Measurements from ENCODE around the gene CCNY.
"Not testable (repeated sequence)": the region's sequence is repeated elsewhere in the genome, so short reads cannot be mapped to it uniquely, and the experiment has no call there.

CCNY gene

DNA sequence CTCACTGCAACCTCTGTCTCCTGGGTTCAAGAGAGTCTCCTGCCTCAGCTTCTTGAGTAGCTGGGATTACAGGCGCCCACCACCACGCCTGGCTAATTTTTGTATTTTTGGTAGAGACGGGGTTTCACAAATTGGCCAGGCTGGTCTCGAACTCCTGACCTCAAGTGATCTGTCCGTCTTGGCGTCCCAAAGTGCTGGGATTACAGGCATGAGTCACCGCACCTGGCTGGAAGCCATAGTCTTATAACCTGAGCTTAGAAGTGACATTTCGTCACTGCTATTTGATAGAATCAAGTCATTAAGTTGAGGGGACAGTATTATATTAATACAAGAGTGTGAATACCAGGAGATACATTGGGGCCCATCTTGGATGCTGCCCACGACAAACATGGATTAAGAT is 17.9 kb downstream of the CCNY start:
- DNase-seq; ATAC-seq (replicated peaks); H3K9me3 Mint-ChIP-seq; H3K27ac Mint-ChIP-seq; H3K27me3 Mint-ChIP-seq; H3K4me3 Mint-ChIP-seq: not testable (repeated sequence)
- peaks cover 68 to 91% of the 10 kb centered on the region in 2 donors for H3K4me1 Mint-ChIP-seq
- H3K36me3 Mint-ChIP-seq: peaks cover 2 to 20% of the 10 kb centered on the region in 2 donors

DNA sequence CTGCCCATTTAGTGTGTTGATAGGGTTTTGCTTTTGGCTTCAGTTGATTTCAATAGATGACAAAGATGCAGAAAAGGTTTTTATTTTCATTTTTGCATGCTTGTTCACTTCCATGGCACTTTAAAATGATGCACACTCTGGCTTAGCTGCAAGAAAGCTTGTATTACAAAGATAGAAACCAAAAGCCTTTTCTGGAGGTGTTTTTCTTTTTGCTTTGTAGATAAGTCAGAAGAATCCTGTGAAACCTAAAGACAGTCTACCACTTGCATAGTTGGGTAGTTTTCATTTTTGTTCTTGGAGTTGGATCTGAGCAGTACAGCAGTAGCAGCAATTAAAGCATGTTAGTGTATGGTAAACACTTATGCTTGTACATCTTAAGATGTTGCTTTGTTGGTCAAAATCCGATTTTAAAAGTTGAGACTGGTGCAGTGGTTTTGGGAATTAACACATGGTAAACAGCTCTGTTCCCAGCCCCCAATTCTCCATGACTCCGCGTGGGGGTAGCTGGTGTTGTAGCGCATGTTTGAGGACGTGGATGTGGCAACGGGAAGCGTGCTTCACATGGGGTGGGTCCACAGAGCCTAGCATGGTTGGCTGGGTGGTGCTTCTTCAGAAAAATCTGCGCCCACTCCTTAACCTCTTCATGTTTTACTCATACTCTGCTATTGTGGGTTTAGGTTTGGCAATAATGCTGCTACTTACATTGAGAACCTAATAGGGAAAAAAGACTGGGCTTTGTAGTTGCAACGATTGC is 19.8 kb downstream of the CCNY start:
- H3K4me1 Mint-ChIP-seq: peaks cover 60 to 80% of the 10 kb centered on the region in 2 donors
- peak; percentile 26 to 30 for ATAC-seq (replicated peaks)
- no peak for DNase-seq
- peaks cover 2 to 24% of the 10 kb centered on the region in 2 donors for H3K36me3 Mint-ChIP-seq
- H3K4me3 Mint-ChIP-seq: no peak overlapping the region
- H3K27ac Mint-ChIP-seq: peak overlapping the region; percentile 51
- peaks cover 0 to 3% of the 10 kb centered on the region in 2 donors for H3K9me3 Mint-ChIP-seq
- H3K27me3 Mint-ChIP-seq: no peaks in the 10 kb centered on the region

DNA sequence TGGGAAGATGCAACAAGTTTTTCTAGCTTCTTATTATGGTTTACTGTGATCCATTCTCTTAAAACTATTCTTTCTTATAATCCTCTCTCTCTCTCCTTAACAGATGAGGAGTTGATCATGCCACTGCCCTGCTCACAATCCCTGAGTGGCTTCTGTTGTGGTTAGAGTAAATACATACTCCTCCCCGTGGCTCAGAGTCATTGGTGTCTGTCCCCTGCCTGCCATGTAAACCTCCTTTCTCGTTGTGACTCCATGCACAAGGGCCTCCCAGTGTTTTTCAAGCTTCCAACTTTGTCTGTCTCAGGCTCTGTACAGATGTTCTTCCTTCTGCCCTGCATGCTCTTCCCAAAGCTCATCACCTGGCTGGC is 20.4 kb downstream of the CCNY start:
- Mint-ChIP-seq H3K36me3 (peaks cover 2 to 24% of the 10 kb centered on the region in 2 donors), H3K4me3 (no peak overlapping the region), H3K27me3 (no peaks in the 10 kb centered on the region), H3K4me1 (peaks cover 58 to 76% of the 10 kb centered on the region in 2 donors), H3K9me3 (peaks cover 0 to 3% of the 10 kb centered on the region in 2 donors), H3K27ac (peak overlapping the region; percentile 70)
- DNase-seq (no peak), ATAC-seq (replicated peaks) (no peak)

DNA sequence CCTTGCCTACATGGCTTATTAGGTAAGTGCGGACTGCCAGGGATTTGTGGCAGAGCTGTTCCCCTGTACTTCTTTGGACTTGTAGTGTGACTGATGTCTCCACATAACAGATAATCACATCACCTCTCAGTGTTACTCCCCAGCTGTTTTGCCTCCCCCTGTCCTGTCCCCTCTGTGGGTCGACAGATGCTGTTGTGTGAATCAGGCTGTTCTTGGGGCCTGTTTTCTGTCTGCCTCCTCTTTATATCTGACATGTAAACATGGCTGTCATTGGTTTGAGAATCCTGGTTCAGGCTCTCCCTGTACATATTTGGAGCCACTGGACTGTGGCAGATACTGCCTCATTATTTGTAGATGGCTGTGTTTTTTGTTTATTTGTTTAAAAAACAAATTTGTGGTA is 22.7 kb downstream of the CCNY start:
- ATAC-seq (replicated peaks) (no peak), DNase-seq (no peak)
- peaks cover 48 to 76% of the 10 kb centered on the region in 2 donors for H3K4me1 Mint-ChIP-seq
- H3K4me3 Mint-ChIP-seq: no peak overlapping the region
- peaks cover 3 to 21% of the 10 kb centered on the region in 2 donors for H3K36me3 Mint-ChIP-seq
- no peak overlapping the region for H3K27ac Mint-ChIP-seq
- no peaks in the 10 kb centered on the region for H3K9me3 Mint-ChIP-seq
- H3K27me3 Mint-ChIP-seq: no peaks in the 10 kb centered on the region

DNA sequence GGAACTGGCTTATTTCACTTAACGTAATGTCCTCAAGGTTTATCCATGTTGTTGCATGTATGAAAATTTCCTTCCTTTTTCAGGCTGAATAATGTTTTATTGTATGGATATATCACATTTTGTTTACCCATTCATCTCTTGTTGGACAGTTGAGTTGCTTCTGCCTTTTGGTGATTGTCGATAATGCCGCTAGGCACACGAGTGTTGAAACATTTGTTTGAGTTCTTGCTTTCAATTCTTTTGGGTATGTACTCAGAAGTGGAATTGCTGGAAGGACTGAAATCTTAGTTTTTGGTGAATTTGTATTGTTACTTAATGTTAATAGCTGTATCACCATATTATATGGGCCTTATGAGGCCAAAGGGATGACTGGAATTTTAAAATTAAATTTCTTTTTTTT is 23.6 kb downstream of the CCNY start:
- Mint-ChIP-seq H3K4me3 (no peak overlapping the region), H3K27me3 (no peaks in the 10 kb centered on the region), H3K4me1 (peaks cover 43 to 72% of the 10 kb centered on the region in 2 donors), H3K36me3 (peaks cover 3 to 20% of the 10 kb centered on the region in 2 donors), H3K27ac (no peak overlapping the region), H3K9me3 (no peaks in the 10 kb centered on the region)
- no peak for ATAC-seq (replicated peaks)
- DNase-seq: no peak

DNA sequence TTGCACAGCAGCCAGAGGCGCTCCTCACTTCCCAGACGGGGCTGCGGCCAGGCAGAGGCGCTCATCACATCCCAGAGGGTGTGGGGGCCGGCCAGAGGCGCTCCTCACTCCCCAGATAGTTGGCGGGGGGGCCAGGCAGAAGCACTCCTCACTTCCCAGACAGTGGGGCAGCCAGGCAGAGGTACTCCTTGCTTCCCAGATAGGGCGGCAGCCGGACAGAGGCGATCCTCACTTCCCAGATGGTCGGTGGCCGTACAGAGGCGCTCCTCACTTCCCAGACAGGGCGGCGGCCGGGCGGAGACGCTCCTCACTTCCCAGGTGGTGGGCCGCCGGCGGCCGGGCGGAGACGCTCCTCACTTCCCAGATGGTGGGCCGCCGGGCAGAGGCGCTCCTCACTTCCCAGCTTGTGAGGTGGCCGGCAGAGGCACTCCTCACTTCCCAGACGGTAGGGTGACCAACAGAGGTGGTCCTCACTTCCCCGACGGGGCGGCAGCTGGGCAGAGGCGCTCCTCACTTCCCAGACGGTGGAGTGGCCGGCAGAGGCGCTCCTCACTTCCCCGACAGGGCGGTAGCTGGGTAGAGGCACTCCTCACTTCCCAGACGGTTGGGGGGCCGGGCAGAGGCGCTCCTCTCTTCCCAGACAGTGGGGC is 26.5 kb downstream of the CCNY start:
- Mint-ChIP-seq H3K27me3 (no peaks in the 10 kb centered on the region), H3K9me3 (no peaks in the 10 kb centered on the region), H3K4me1 (peaks cover 26 to 52% of the 10 kb centered on the region in 2 donors), H3K36me3 (peaks cover 2 to 4% of the 10 kb centered on the region in 2 donors), H3K27ac (no peak overlapping the region), H3K4me3 (no peak overlapping the region)
- no peak for DNase-seq
- ATAC-seq (replicated peaks): no peak

DNA sequence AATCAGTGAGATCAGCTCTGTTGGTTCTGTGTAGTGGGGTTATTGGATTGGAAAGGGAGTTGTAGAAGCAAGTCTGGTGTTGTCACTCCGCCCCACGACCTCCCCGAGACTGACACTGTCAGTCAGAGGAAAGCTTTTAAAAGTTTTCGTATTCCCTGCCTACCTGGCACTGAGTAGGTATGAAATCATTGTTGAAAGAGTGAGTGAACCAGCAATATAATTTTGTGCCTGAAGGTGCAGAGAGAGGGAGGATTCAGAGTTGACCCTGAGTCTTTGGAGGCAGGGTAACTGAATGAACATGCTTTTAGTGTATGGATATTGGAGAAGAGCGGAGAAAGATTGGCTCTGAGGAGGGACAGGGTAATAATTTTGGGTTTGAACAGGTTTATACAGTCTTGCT is 27.3 kb downstream of the CCNY start:
- no peak for ATAC-seq (replicated peaks)
- peaks cover 29 to 52% of the 10 kb centered on the region in 2 donors for H3K4me1 Mint-ChIP-seq

DNA sequence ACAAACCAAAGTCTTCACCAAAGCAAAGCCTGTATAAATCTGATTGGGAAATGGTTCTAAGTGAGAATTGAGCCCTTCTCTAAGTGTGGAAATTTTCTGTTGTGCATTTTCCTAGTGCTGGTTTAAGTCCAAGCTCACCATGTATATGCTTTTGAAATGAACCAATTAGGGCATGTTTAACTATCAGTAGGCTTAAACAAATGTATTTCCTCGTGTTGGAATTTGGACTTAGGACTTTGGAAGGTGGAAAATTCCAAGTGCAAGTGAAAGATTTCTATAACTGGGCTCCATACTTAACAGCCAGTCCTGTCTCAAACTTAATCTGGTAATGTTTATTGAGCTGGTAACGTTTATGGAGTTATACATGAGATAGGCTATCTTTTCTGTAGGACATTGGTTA is 28.5 kb downstream of the CCNY start:
- Mint-ChIP-seq H3K27ac (no peak overlapping the region), H3K36me3 (peaks cover under 1 to 2% of the 10 kb centered on the region in 2 donors), H3K4me3 (no peak overlapping the region), H3K27me3 (no peaks in the 10 kb centered on the region), H3K4me1 (peaks cover 24 to 55% of the 10 kb centered on the region in 2 donors), H3K9me3 (no peaks in the 10 kb centered on the region)
- no peak for DNase-seq
- ATAC-seq (replicated peaks): no peak

More for the DNA sequence above, 27.3 kb downstream of the CCNY start:
- Mint-ChIP-seq H3K27me3 (no peaks in the 10 kb centered on the region), H3K4me3 (no peak overlapping the region), H3K36me3 (peaks cover 2 to 4% of the 10 kb centered on the region in 2 donors), H3K9me3 (no peaks in the 10 kb centered on the region), H3K27ac (no peak overlapping the region)
- DNase-seq: no peak

DNA sequence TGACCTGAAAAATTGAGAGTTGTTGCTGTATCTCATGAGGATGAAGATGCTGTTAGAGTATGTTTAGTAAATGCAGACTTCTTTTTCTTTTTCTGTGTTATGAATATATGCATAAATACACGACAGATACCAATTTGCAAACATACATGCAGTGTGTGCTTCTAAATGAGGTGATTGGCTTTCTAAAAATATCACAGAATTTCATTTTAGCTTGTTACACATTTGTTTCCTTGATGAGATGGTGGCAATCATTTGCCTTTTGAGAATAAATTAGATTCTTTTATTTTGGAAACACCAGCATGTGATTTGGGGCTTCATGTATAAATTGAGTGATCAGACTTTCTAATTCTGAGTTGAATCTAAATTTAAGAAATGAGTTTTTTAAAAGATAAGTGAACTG is 29.7 kb downstream of the CCNY start:
- no peak overlapping the region for H3K27ac Mint-ChIP-seq
- no peak overlapping the region for H3K4me3 Mint-ChIP-seq
- no peaks in the 10 kb centered on the region for H3K27me3 Mint-ChIP-seq
- no peaks in the 10 kb centered on the region for H3K9me3 Mint-ChIP-seq
- peaks cover 26 to 58% of the 10 kb centered on the region in 2 donors for H3K4me1 Mint-ChIP-seq
- H3K36me3 Mint-ChIP-seq: peaks cover 0 to 2% of the 10 kb centered on the region in 2 donors
- DNase-seq (no peak), ATAC-seq (replicated peaks) (no peak)

DNA sequence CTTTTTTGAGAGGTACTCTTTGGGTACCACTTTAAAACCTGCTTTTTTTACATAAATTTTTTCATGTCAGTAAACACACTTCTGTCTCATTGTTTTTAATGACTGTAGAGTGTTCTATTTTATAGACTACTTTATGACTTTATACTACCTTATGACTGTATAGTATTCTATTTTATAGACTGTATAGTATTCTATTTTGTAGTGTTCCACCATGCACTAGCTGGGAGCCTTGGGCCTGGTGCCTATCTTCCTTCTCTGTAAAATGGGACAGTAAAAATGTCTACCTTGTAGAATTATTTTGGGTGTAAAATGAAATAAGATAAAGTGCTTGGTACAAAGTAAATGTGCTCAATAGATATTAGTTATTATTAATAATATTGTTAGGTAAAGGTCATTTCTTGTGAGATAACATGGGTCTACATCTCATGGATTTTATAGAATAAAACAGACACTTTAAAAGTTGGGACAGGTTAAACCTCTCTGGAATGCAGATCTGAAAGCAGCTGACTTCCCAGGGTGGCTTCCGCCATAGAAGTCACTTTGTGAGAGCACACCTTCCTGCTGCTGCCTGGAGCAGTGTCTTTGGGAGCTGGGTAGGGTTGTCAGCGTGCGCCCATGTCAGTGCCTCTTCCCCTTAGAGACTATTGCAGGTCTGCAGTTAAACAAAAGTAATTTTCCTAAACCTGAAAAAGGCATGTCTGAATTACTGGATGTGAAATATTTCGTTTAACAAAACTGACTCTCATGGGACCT is 31.0 kb downstream of the CCNY start:
- ATAC-seq (replicated peaks): no peak
- Mint-ChIP-seq H3K36me3 (peaks cover 2 to 12% of the 10 kb centered on the region in 2 donors), H3K4me3 (no peak overlapping the region)

DNA sequence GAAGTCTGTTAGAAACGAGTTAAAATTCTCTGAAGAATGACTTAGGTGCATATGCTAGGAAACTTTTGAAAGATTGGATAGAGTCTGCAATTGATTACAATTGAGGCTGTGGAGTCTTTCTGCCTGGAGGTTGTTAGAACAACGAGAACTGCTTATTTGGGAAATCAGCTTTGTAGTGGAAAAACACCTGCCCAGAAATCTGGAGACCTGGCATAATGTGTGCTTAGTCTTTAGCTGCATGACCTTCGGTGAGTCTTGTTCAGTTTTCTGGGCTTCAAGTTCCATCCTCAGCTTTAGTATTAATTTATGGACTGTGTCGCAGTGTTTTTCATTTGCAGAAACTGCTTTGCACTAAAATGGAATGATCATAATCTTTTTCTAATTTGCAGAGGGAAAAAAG is 31.7 kb downstream of the CCNY start:
- no peak for DNase-seq
- Mint-ChIP-seq H3K36me3 (peaks cover 2 to 15% of the 10 kb centered on the region in 2 donors), H3K9me3 (no peaks in the 10 kb centered on the region), H3K27ac (no peak overlapping the region), H3K4me1 (peaks cover 40 to 65% of the 10 kb centered on the region in 2 donors), H3K4me3 (no peak overlapping the region), H3K27me3 (no peaks in the 10 kb centered on the region)
- no peak for ATAC-seq (replicated peaks)

More for the DNA sequence above, 31.0 kb downstream of the CCNY start:
- H3K27ac Mint-ChIP-seq: no peak overlapping the region
- DNase-seq: no peak
- H3K27me3 Mint-ChIP-seq: no peaks in the 10 kb centered on the region
- H3K9me3 Mint-ChIP-seq: no peaks in the 10 kb centered on the region
- H3K4me1 Mint-ChIP-seq: peaks cover 36 to 65% of the 10 kb centered on the region in 2 donors

DNA sequence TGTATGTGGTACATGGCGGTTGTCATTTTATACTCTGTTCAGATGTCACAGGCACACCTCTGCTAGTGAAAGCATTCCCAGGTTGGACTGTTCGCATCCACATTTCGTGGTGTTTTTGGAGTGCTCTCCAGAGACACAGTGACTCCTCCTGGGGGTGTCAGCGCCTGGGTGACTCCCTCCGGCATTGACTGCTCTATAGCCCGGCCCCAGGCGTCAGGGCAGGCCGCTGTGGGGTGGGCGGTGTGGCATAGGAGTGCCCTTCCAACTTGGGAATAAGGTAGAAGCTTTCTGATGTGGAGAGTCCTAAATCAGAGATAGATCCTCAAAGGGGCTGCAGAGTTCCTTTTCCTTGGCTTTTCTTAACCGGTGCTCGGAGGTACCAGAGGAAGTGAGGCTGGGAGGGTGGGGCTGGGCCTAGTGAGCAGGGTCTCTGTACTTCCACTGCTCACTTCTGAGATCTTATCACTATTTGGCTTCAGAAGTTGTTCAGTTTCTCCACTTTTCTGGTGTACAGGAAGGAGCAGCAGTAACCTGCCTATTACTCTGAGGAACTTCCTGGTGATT is 32.3 kb downstream of the CCNY start:
- no peak overlapping the region for H3K27ac Mint-ChIP-seq
- H3K27me3 Mint-ChIP-seq: no peaks in the 10 kb centered on the region
- peak; percentile 19 to 36 for ATAC-seq (replicated peaks)
- no peaks in the 10 kb centered on the region for H3K9me3 Mint-ChIP-seq
- no peak for DNase-seq
- no peak overlapping the region for H3K4me3 Mint-ChIP-seq
- H3K4me1 Mint-ChIP-seq: peaks cover 38 to 65% of the 10 kb centered on the region in 2 donors
- H3K36me3 Mint-ChIP-seq: peaks cover 0 to 15% of the 10 kb centered on the region in 2 donors

DNA sequence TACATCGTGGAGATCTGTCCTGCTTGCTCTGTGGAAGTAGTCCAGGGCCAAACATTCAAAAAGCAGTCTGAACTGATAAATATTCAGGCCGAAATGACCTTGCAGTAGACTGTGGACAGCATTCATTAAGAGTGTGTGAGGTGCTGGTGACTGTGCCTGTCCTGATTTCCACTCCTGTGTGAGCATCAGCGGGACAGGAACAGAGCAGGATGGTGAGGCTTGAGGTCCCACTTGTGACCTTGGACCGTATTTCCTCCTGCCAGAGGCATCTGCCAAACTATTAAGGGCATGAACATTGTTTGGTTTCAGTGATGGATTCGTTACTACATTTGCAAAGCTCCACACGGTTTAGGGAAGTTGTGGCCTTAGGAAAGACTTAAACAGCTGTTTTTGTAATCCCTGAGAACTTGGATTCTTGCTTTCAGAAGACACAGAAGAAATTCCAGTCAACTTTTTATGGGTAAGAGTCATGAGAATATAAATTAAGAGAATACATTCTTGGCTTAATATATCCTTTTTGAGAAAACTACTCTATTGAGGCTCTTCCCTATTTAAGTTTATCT is 32.8 kb downstream of the CCNY start:
- H3K4me1 Mint-ChIP-seq: peaks cover 36 to 66% of the 10 kb centered on the region in 2 donors
- H3K27me3 Mint-ChIP-seq: no peaks in the 10 kb centered on the region
- ATAC-seq (replicated peaks) (peak; percentile 7 to 29), DNase-seq (no peak)
- no peak overlapping the region for H3K4me3 Mint-ChIP-seq
- no peak overlapping the region for H3K27ac Mint-ChIP-seq
- H3K36me3 Mint-ChIP-seq: peaks cover 0 to 15% of the 10 kb centered on the region in 2 donors
- no peaks in the 10 kb centered on the region for H3K9me3 Mint-ChIP-seq

DNA sequence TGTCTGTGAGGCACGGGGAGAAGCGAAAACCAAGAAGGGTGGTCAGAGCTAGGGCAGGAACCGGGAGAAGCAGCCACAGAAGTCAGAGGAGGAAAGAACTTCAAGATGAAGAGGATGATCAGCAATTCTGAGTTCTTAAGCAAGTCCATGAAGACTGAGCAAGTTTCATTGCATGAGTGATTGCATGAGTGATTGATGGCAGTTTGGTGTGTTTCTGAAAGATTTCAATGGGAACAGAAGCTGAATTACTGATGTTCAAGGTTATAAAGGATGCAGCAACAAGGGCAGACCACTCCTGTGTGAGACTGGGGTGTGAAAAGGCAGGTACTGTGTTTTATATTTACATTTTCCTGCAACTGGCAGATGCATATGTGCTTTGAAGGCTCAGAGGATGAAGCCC is 35.4 kb downstream of the CCNY start:
- H3K27me3 Mint-ChIP-seq: no peaks in the 10 kb centered on the region
- ATAC-seq (replicated peaks): no peak
- peak overlapping the region; percentile 52 for H3K27ac Mint-ChIP-seq
- DNase-seq: no peak
- H3K4me1 Mint-ChIP-seq: peaks cover 51 to 82% of the 10 kb centered on the region in 2 donors
- H3K9me3 Mint-ChIP-seq: no peaks in the 10 kb centered on the region
- peaks cover 0 to 19% of the 10 kb centered on the region in 2 donors for H3K36me3 Mint-ChIP-seq
- peak overlapping the region in 1 of 2 donors; percentile 37 for H3K4me3 Mint-ChIP-seq

Data from stimulated activated naive B cell treated with anti-CD40 and anti-IgM and Interleukin-4, amounts not matched to agents 10 μg/mL and 1 μg/mL and 100 μg/mL, for 72 hours (primary cell).